ENCODE measurements around the gene ACADM.
"Not testable (repeated sequence)": the region's sequence is repeated elsewhere in the genome, so short reads cannot be mapped to it uniquely, and the experiment has no call there.

Gene ACADM

DNA sequence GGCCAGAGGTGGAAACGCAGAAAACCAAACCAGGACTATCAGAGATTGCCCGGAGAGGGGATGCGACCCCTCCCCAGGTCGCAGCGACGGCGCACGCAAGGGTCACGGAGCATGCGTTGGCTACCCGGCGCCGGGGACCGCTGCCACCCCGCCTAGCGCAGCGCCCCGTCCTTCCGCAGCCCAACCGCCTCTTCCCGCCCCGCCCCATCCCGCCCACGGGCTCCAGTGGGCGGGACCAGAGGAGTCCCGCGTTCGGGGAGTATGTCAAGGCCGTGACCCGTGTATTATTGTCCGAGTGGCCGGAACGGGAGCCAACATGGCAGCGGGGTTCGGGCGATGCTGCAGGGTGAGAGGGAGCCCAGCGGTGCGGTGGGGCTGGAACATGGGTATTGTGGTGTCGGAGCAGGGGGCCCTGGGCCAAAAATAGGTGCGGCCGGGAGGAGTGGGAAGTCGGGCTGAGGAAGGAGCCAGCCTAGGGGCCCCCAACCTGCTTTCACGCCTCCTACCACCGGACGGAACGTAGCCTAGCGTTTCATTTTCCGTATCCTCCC lies at the start of gene ACADM:
ACADM (plus strand) TSS at position 238 of the 551 bp plus-strand sequence; CDS start at position 317, 79 bp downstream.
- DNase-seq (ENCODE audit: low spot score): peak; percentile 81

GRCh38 chr1:75677443-75677842 lies 47.1 kb upstream of the ACADM start:
- DNase-seq (ENCODE audit: low spot score): no peak

- not testable (repeated sequence) for DNase-seq (ENCODE audit: low spot score)
Observed at GRCh38 chr1:75677964-75678363, 46.5 kb upstream of the ACADM start.

DNA sequence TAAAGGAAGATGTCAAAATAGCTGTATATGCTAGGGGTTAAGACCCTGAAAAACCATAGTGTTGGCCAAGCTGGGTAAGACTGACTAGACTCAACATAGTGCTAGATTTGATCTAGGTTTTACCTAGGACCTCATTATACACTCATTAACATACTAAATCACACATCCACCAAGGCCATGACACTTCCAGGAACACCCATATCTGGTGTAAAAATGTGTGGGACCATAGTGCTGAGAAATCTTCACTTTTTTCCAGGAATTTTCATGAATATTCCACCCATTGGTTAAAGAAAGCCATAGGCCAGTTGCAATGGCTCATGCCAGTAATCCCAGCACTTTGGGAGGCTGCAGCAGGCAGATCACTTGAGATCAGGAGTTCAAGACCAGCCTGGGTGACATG lies 34.0 kb upstream of the ACADM start:
- DNase-seq (ENCODE audit: low spot score): no peak

DNA sequence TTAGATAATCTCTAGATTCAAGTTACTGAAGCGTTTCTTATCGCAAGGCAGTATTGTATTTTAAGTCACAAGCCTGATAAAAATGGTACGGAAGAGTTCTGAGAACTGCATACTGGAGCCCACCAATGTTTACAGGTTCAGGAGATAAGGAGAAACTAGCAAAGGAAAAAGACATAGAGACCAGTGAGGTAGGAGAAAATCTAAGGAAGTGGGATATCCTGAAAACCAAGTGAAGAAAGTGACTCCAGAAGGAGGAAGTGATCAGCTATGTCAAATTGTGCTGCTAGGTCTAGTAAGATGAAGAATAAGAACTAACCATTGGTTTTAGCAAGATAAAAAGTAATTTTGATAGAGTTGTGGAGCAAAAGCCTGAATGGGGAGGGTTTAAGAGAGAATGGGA lies 31.0 kb upstream of the ACADM start:
- DNase-seq (ENCODE audit: low spot score): no peak

- DNase-seq (ENCODE audit: low spot score): no peak
Observed at GRCh38 chr1:75696000-75696399, 28.5 kb upstream of the ACADM start.

DNA sequence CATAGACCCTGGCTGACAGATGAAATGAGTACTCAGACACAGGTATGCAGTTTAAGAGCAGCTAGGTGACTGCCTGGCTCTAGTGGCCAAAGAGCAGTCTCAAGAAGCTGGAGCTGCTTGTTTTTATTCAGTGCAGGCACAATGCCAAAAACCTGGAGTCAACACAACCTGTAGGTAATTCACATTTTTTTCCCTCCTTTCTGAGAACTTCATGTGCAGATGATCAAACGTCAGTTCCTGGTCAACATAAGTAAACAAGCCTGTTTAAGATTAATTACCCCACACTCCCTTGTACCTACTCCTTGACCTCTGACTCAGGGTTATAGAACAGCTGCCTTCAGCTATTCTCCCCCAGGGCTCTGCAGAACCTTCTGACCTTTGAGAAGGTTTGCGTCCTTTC lies 17.3 kb upstream of the ACADM start:
- no peak for DNase-seq (ENCODE audit: low spot score)

DNA sequence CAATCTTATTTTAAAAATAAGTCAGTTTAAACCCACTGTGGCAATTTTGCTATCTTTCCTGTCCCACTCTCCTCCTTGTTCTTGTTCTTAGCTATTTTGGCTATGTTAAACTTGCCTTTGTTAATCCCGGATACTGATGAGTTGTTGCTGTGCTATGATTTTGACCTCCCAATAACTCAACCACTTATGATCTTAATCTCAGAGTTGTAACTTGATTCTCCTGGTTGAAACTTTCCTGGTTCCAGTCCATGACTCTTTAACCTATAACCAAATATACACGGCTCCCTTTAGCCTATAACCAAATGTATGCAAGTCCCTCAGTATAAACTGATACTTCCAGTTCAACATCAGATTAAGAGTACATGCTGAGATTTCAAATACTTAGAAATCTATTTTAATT lies 15.6 kb upstream of the ACADM start:
- no peak for DNase-seq (ENCODE audit: low spot score)

GRCh38 chr1:75710832-75711231 lies 13.7 kb upstream of the ACADM start:
- no peak for DNase-seq (ENCODE audit: low spot score)

DNA sequence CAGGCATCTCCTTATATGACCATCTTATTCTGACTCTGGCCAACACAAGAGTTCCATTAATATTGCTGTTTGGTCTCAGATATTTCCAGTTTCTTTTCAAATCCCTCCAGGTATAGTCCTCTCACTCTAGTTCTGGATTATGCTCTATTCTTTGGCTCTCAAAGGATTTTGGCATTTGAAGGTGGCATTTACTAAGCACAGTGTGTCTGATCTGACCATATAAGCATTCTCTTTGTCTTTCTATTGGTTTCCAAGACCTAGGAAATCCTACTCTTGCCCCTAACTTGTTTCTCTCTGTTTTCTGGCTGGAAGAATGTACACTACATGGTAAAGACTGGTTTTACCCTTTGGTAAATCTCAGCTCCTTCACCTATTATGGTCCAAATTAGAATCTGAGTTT lies 12.7 kb upstream of the ACADM start:
- no peak for DNase-seq (ENCODE audit: low spot score)

DNA sequence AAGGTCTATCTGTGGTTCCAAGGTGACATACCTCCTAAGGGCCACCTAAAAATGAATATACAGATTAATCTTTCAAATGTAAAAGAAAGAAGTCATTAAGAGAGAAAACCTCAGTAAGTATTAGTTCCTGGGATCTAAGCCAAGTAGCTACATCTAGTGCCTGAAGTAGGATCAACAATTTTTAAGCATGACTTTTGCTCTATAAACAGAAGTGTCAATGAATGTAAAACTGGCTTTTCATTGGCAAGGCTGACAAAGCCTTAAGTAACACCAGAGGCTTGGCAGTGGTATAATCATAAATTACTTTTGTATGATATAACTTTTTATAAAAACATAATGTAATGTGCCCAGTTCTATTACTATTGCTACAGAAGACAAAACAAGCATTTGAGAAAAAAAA lies 12.2 kb upstream of the ACADM start:
- no peak for DNase-seq (ENCODE audit: low spot score)

DNA sequence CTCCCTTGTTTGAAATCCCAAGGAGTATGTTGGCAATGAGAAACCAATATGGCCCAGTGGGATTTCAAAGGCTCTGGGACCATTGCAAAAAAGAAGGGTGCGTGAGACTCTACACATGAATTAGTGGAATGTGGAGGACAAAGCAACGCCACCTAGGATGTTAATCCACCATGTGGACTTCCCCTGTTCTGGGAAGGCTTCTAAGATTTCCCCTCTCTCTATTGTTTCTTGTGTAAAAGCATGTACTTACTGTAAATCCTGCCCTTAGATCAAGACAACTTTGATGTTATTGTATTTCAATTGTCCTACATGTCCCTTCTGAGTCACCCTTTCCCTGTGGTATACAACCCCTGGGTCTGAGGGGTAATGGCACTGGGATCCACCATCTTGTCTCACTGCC lies 4.7 kb upstream of the ACADM start:
- no peak for DNase-seq (ENCODE audit: low spot score)

GRCh38 chr1:75720325-75720724 lies 4.2 kb upstream of the ACADM start:
- DNase-seq (ENCODE audit: low spot score): no peak

DNA sequence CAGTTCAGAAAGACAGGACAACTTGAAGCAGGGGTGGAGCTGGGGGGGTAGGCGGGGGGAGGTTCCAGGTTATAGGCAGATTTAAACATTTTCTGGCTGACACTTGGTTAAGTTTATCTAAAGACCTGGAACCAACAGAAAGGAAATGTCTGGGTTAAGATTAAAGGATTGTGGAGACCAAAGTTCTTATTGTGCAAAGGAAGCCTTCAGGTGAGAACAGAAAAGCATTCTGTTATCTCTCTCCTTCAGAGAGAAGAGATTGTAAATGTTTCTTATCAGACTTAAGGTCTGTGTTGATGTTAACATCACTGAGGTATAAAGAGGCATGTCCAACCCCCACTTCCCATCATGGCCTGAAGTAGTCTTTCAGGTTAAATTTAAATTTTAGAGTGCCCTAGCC lies 3.7 kb upstream of the ACADM start:
- DNase-seq (ENCODE audit: low spot score): no peak

DNA sequence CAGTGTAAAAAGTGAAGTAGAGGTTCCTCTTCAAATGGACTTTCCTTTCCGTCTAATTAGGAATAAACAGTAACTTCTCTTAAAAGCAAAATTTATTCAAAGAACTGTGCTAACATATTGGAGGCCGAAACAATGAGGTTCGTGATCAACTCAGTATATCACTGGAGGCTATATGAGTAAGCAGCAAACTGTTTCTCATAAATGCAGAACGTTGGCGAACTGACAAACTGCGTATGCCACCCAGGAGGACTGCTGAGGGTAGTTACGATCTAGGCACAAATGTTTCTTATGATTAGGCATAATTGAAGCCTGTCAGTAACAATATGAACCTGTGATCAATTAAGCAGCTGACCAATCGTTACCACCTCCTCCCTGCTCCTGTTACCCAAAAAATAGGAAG lies 2.3 kb upstream of the ACADM start:
- not testable (repeated sequence) for DNase-seq (ENCODE audit: low spot score)

DNA sequence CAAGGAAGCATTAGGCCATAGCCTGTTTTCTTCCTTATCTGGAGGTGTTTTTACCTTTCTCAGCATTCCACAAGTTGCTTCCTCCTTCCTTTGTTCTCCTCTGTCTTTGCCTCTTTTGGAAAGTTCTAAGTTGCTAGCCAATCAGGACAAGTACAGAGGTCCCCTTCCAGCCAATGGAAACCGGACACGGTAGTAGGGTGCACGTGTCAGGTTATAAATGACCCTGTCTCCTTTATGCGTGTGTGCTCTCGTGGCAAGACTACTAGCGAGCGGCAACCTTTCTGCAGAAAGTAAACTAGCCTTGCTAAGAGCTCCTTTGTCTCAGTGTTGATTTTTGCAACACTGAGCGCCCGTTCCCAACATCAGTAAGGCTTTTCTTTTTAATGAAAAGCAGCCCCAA lies 1.5 kb upstream of the ACADM start:
- no peak for DNase-seq (ENCODE audit: low spot score)

DNA sequence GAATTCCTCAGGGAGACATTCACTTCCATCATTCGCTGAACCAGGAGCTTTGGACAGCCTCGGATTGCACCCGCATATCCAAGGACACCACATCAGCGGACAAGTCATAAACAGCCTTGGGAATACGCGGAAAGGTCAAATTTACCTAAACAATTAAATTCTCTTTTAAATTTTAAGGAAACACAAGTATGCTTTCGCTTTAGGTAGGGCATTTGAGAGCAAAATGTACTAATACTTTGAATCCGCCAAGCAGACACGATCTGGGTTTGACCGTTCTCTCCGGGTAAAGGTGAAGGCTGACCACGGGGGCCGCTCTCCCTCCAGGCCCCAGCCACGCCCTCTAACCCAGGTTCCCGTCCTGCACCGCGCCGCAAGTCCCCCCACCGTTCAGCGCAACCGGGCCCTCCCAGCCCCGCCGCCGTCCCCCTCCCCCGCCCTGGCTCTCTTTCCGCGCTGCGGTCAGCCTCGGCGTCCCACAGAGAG lies 479 bp upstream of the ACADM start:
- peak; percentile 43 for DNase-seq (ENCODE audit: low spot score)

- no peak for DNase-seq (ENCODE audit: low spot score)
Observed at GRCh38 chr1:75725266-75725665, 757 bp downstream of the ACADM start.

- no peak for DNase-seq (ENCODE audit: low spot score)
Observed at GRCh38 chr1:75725861-75726361, 1.4 kb downstream of the ACADM start.

DNA sequence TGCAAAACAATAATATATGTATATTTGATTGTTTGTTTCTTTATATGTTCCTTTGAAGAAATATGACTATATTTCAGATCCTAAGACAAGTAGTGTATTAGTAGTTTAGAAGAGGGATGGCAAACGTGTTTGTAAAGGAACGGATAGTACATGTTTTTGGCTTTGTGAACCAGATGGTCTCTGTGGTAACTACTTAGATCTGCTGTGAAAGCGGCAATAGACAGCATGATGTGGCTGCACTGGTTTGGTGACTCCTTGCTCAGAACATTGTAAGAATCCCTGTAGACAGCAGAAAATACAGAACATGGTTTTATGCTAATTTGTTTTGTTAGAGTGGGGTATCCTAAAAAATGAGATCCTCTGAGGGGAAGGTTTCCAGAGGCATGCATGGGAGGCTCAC lies 3.1 kb downstream of the ACADM start:
- no peak for DNase-seq (ENCODE audit: low spot score)

GRCh38 chr1:75730432-75730831 lies 5.9 kb downstream of the ACADM start:
- DNase-seq (ENCODE audit: low spot score): no peak

DNA sequence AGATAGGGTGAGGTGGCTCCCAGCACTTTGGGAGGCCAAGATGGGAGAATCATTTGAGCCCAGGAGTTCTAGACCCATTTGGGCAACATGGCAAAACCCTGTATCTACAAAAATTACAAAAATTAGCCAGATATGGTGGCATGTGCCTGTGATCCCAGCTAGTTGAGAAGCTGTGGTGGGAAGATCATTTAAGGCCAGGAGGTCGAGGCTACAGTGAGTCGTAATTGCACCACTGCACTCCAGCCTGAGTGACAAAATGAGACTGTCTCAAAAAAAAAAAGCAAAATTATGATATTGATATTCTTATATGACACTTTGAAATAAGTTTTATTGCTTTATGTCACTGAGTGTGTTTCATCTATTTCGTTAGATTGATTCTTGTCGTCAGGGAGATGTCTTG lies 7.4 kb downstream of the ACADM start:
- no peak for DNase-seq (ENCODE audit: low spot score)

DNA sequence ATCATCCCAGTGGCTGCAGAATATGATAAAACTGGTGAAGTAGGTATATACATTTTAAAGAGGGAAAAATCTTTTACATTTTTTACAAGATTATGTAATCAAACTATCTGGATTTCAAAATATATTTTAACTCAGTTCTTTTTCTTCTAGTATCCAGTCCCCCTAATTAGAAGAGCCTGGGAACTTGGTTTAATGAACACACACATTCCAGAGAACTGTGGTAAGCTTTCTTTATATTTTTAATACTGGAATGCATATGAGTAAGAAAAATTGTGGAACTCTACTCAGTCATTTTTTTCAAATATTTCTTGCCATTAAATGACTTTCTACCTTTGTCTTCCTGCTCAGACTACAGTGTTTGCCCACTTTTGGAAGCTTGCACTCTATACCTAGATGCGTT lies 8.2 kb downstream of the ACADM start:
- DNase-seq (ENCODE audit: low spot score): no peak

DNA sequence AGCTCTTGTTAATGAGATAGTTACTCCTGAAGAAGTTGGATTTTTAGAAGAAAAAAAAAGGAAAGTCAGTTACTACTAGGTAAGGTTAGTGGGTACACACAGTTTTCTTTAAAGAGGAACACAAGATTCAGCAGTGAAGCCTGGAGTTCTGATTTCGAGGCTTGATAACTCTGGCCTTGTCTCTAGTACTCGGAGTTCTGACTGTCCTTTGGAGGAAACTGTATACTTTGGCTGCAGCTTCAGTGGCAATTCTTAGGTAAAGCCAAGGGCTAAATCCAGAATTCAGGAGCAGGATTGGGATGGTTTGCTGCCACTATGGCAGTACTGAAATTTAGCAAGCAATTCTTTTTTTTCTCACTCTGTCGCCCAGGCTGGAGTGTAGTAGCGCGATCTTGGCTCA lies 9.2 kb downstream of the ACADM start:
- DNase-seq (ENCODE audit: low spot score): no peak

- no peak for DNase-seq (ENCODE audit: low spot score)
Observed at GRCh38 chr1:75736016-75736415, 11.5 kb downstream of the ACADM start.
